ENCODE results near the gene LRIT2. TPM values are rescaled to one million over a fixed set of nuclear protein-coding genes. Genes with fewer than 3 reads are reported as not detected.

LRIT2 gene
- total RNA-seq, 1 experiment from 2014 or later = not detected

DNA sequence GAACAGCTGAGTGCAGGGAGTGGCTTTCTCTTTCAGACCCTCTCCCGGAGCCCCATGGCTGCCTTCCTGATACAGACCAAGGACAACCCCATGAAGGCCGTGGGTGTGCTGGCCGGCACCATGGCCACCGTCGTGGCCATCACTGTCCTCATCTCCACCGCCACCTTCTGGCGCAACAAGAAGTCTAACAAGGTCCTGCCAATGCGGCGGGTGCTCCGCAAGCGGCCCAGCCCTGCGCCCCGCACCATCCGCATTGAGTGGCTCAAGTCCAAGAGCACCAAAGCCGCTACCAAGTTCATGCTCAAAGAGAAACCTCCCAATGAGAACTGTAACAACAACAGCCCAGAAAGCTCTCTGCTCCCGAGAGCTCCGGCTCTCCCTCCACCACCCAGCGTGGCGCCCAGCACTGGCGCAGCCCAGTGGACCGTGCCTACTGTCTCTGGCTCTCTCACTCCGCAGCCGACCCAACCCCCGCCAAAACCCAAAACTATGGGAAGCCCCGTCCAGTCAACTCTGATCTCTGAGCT lies 11.2 kb downstream of the LRIT2 start:
- POLR2A ChIA-PET (ENCODE audit: low non-redundant PET) = no interaction called here
- no peak for DNase-seq (ENCODE audit: low spot score)
- H3K27ac ChIP-seq (ENCODE audit: low read depth, low read length, poor library complexity, severe bottlenecking) = no peak overlapping the region
- CTCF ChIA-PET = interaction anchor here (1.0 kb wide), 1 partner anchor 43 kb away, joined by 4 read pairs; no protein-coding TSS in a partner anchor
- H3K36me3 ChIP-seq (ENCODE audit: insufficient read depth, low read length, poor library complexity, severe bottlenecking) = no peaks in the 10 kb centered on the region
- intact Hi-C loops (cut with micrococcal nuclease; ENCODE audit: unreplicated experiment) = no loop called here
- no peak overlapping the region for H3K4me3 ChIP-seq (ENCODE audit: low read depth, low read length, poor library complexity, severe bottlenecking)
- peaks cover 10% of the 10 kb centered on the region for H3K27me3 ChIP-seq (replicated peaks; ENCODE audit: insufficient read depth, low read depth, low read length, poor library complexity)
- no peaks in the 10 kb centered on the region for H3K4me1 ChIP-seq (ENCODE audit: insufficient read depth, low read length, poor library complexity, severe bottlenecking)
- H3K9me3 ChIP-seq (ENCODE audit: low read depth, low read length, poor library complexity, severe bottlenecking) = no peaks in the 10 kb centered on the region
- BruUV-seq (replicated peaks) = no TSS peak
- no peak for TF ChIP-seq CTCF (conservative IDR thresholded peaks at IDR 0.05; ENCODE audit: low read depth, low read length)
- no peak for TF ChIP-seq EZH2 (IDR thresholded peaks at IDR 0.05; ENCODE audit: borderline replicate concordance, low read depth, low read length, poor library complexity, severe bottlenecking)

DNA sequence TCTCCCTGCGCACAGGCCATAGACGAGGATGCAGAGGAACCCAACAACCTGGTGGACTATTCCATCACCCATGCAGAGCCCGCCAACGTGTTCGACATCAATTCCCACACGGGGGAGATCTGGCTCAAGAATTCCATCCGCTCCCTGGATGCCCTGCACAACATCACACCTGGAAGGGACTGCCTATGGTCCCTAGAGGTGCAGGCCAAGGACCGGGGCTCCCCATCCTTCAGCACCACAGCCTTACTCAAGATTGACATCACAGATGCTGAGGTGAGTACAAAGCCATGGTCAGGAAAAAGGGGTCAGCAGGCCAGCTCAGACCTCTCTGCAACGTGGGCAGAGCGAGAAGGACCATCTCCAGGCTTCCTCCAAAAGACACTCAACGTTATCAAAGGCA lies 12.3 kb downstream of the LRIT2 start:
- Histone ChIP-seq H3K9me3 (ENCODE audit: low read depth, low read length, poor library complexity, severe bottlenecking) (no peaks in the 10 kb centered on the region), H3K4me1 (ENCODE audit: insufficient read depth, low read length, poor library complexity, severe bottlenecking) (no peaks in the 10 kb centered on the region), H3K36me3 (ENCODE audit: insufficient read depth, low read length, poor library complexity, severe bottlenecking) (no peaks in the 10 kb centered on the region), H3K4me3 (ENCODE audit: low read depth, low read length, poor library complexity, severe bottlenecking) (no peak overlapping the region), H3K27me3 (replicated peaks; ENCODE audit: insufficient read depth, low read depth, low read length, poor library complexity) (peaks cover 13% of the 10 kb centered on the region), H3K27ac (ENCODE audit: low read depth, low read length, poor library complexity, severe bottlenecking) (no peak overlapping the region)
- ChIA-PET POLR2A (ENCODE audit: low non-redundant PET) (no interaction called here), CTCF (no interaction called here)
- no TSS peak for BruUV-seq (replicated peaks)
- no peak for DNase-seq (ENCODE audit: low spot score)
- intact Hi-C loops (cut with micrococcal nuclease; ENCODE audit: unreplicated experiment) = no loop called here
- no peak for TF ChIP-seq CTCF (conservative IDR thresholded peaks at IDR 0.05; ENCODE audit: low read depth, low read length)
- TF ChIP-seq EZH2 (IDR thresholded peaks at IDR 0.05; ENCODE audit: borderline replicate concordance, low read depth, low read length, poor library complexity, severe bottlenecking) = no peak

- Histone ChIP-seq H3K27ac (ENCODE audit: low read depth, low read length, poor library complexity, severe bottlenecking) (no peak overlapping the region), H3K36me3 (ENCODE audit: insufficient read depth, low read length, poor library complexity, severe bottlenecking) (no peaks in the 10 kb centered on the region), H3K27me3 (replicated peaks; ENCODE audit: insufficient read depth, low read depth, low read length, poor library complexity) (peaks cover 12% of the 10 kb centered on the region), H3K9me3 (ENCODE audit: low read depth, low read length, poor library complexity, severe bottlenecking) (no peaks in the 10 kb centered on the region), H3K4me1 (ENCODE audit: insufficient read depth, low read length, poor library complexity, severe bottlenecking) (no peaks in the 10 kb centered on the region), H3K4me3 (ENCODE audit: low read depth, low read length, poor library complexity, severe bottlenecking) (no peak overlapping the region)
- no TSS peak for BruUV-seq (replicated peaks)
- intact Hi-C loops (cut with micrococcal nuclease; ENCODE audit: unreplicated experiment) = no loop called here
- no peak for DNase-seq (ENCODE audit: low spot score)
- no peak for TF ChIP-seq CTCF (conservative IDR thresholded peaks at IDR 0.05; ENCODE audit: low read depth, low read length)
- TF ChIP-seq EZH2 (IDR thresholded peaks at IDR 0.05; ENCODE audit: borderline replicate concordance, low read depth, low read length, poor library complexity, severe bottlenecking) = no peak
- CTCF ChIA-PET = interaction anchor here (0.5 kb wide), 1 partner anchor 22 kb away, joined by 5 read pairs; no protein-coding TSS in a partner anchor
- POLR2A ChIA-PET (ENCODE audit: low non-redundant PET) = no interaction called here
Measured at GRCh38 chr10:84212014-84212413, 13.3 kb downstream of the LRIT2 start.
